ENCODE measurements around the gene GDF10.

GRCh38 chr10:47253030-47253637 is 46.9 kb upstream of the GDF10 start:
- TF ChIP-seq CTCF (IDR thresholded peaks at IDR 0.05) (no peak), TAF1 (IDR thresholded peaks at IDR 0.05; ENCODE audit: borderline replicate concordance, low read depth, low read length) (no peak), CHD2 (IDR thresholded peaks at IDR 0.05; ENCODE audit: low read length, partially characterized antibody) (no peak), EZH2phosphoT487 (IDR thresholded peaks at IDR 0.05; ENCODE audit: borderline replicate concordance, low read depth) (no peak), RCOR1 (IDR thresholded peaks at IDR 0.05; ENCODE audit: low read length) (no peak)
- TF ChIP-seq, protein P1, sequence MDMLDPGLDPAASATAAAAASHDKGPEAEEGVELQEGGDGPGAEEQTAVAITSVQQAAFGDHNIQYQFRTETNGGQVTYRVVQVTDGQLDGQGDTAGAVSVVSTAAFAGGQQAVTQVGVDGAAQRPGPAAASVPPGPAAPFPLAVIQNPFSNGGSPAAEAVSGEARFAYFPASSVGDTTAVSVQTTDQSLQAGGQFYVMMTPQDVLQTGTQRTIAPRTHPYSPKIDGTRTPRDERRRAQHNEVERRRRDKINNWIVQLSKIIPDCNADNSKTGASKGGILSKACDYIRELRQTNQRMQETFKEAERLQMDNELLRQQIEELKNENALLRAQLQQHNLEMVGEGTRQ (IDR thresholded peaks at IDR 0.05; ENCODE audit: borderline replicate concordance, low read depth, low read length): no peak
- TF ChIP-seq, protein P2, sequence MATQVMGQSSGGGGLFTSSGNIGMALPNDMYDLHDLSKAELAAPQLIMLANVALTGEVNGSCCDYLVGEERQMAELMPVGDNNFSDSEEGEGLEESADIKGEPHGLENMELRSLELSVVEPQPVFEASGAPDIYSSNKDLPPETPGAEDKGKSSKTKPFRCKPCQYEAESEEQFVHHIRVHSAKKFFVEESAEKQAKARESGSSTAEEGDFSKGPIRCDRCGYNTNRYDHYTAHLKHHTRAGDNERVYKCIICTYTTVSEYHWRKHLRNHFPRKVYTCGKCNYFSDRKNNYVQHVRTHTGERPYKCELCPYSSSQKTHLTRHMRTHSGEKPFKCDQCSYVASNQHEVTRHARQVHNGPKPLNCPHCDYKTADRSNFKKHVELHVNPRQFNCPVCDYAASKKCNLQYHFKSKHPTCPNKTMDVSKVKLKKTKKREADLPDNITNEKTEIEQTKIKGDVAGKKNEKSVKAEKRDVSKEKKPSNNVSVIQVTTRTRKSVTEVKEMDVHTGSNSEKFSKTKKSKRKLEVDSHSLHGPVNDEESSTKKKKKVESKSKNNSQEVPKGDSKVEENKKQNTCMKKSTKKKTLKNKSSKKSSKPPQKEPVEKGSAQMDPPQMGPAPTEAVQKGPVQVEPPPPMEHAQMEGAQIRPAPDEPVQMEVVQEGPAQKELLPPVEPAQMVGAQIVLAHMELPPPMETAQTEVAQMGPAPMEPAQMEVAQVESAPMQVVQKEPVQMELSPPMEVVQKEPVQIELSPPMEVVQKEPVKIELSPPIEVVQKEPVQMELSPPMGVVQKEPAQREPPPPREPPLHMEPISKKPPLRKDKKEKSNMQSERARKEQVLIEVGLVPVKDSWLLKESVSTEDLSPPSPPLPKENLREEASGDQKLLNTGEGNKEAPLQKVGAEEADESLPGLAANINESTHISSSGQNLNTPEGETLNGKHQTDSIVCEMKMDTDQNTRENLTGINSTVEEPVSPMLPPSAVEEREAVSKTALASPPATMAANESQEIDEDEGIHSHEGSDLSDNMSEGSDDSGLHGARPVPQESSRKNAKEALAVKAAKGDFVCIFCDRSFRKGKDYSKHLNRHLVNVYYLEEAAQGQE (IDR thresholded peaks at IDR 0.05; ENCODE audit: low read depth, low read length): no peak
